ENCODE data around the gene PPFIA1. TPM values are rescaled to one million over a fixed set of nuclear protein-coding genes. Genes with fewer than 3 reads are reported as not detected.

The PPFIA1 gene
- total RNA-seq, 1 experiment from 2014 or later, result 63.4 TPM

GRCh38 chr11:70233962-70234361 lies 36.5 kb upstream of the PPFIA1 start:
- H3K9me3 Mint-ChIP-seq, result peaks cover 0 to 2% of the 10 kb centered on the region in 2 experiments; a peak in 1 of 5 replicates
- WGBS (ENCODE audit: extremely low coverage, insufficient read length, low lambda C conversion rate), result no CpG with 5 or more reads among the region's 9 CpGs
- no peak overlapping the region for H2AFZ ChIP-seq (ENCODE audit: low read length)
- H2BK12ac ChIP-seq (ENCODE audit: insufficient read length, low read depth, low read length), result no peak overlapping the region
- H3K4ac ChIP-seq (ENCODE audit: low read depth, low read length), result no peak overlapping the region
- no peaks in the 10 kb centered on the region for H3K23me2 ChIP-seq (ENCODE audit: insufficient read length, low read depth, low read length, poor library complexity, severe bottlenecking)
- no peak for TF ChIP-seq CTCF (conservative IDR thresholded peaks at IDR 0.05)
- H3K56ac ChIP-seq (ENCODE audit: insufficient read length, low read depth, low read length), result no peak overlapping the region
- H2AK5ac ChIP-seq (ENCODE audit: insufficient read length, low read length), result no peak overlapping the region
- H3K9me3 ChIP-seq (ENCODE audit: control insufficient read depth, low read depth, low read length), result no peaks in the 10 kb centered on the region
- no peak overlapping the region for H3K27ac Mint-ChIP-seq
- H3K18ac ChIP-seq (ENCODE audit: insufficient read length, low read depth, low read length), result no peak overlapping the region
- H3K4me1 ChIP-seq (ENCODE audit: insufficient read depth, low read length), result no peaks in the 10 kb centered on the region
- no peak overlapping the region for H4K8ac ChIP-seq (replicated peaks; ENCODE audit: insufficient read length, low read depth, low read length)
- no peak overlapping the region for H3T11ph ChIP-seq (ENCODE audit: low read length)
- H3K9ac ChIP-seq (ENCODE audit: extremely low read depth, insufficient read length, low read length), result no peak overlapping the region
- H3K79me1 ChIP-seq (ENCODE audit: insufficient read depth, low read depth, low read length, poor library complexity, severe bottlenecking), result no peaks in the 10 kb centered on the region
- H3K79me2 ChIP-seq (ENCODE audit: insufficient read depth, low read length), result no peaks in the 10 kb centered on the region
- H3K4me2 ChIP-seq (ENCODE audit: insufficient read depth, insufficient read length, low read length), result no peak overlapping the region
- H3K4me1 Mint-ChIP-seq, result no peaks in the 10 kb centered on the region
- no peaks in the 10 kb centered on the region for H4K20me1 ChIP-seq (ENCODE audit: control insufficient read depth, insufficient read depth, insufficient read length)
- peaks cover 6% of the 10 kb centered on the region for H3K27me3 Mint-ChIP-seq (ENCODE audit: low read depth)
- no peak overlapping the region for H2BK5ac ChIP-seq (ENCODE audit: insufficient read length, low read length)
- no peaks in the 10 kb centered on the region for H3K27me3 ChIP-seq (ENCODE audit: insufficient read depth, low read length)
- no peak overlapping the region for H2BK120ac ChIP-seq (ENCODE audit: low read depth, low read length, poor library complexity, severe bottlenecking)
- no peak overlapping the region for H4K5ac ChIP-seq (ENCODE audit: insufficient read length, low read depth, low read length)
- H4K91ac ChIP-seq (ENCODE audit: insufficient read length, low read depth, low read length), result no peak overlapping the region
- no peak for DNase-seq
- no peak overlapping the region for H3K23ac ChIP-seq (ENCODE audit: insufficient read length, low read depth, low read length)
- H2BK15ac ChIP-seq (ENCODE audit: low read depth, low read length), result no peak overlapping the region
- H2BK20ac ChIP-seq (ENCODE audit: low read depth, low read length, poor library complexity, severe bottlenecking), result no peak overlapping the region
- H3K14ac ChIP-seq (ENCODE audit: insufficient read depth, low read length), result no peak overlapping the region
- H3K4me3 Mint-ChIP-seq, result no peak overlapping the region
- no peaks in the 10 kb centered on the region for H3K36me3 Mint-ChIP-seq (ENCODE audit: insufficient read depth in 1 of 3, low read depth in 3 of 3)
- no peak overlapping the region for H3K27ac ChIP-seq (ENCODE audit: insufficient read length, low read depth, low read length)

Measured in H9 (cell line).